COR-L47 (cell line): ENCODE results near the gene ANKS1B.
"Not testable (repeated sequence)": the region's sequence is repeated elsewhere in the genome, so short reads cannot be mapped to it uniquely, and the experiment has no call there.

Experiments used
- DNase-seq: peaks from one replicate; lab custom pipeline; 2025; lab: John Stamatoyannopoulos, UW

ANKS1B gene

DNA sequence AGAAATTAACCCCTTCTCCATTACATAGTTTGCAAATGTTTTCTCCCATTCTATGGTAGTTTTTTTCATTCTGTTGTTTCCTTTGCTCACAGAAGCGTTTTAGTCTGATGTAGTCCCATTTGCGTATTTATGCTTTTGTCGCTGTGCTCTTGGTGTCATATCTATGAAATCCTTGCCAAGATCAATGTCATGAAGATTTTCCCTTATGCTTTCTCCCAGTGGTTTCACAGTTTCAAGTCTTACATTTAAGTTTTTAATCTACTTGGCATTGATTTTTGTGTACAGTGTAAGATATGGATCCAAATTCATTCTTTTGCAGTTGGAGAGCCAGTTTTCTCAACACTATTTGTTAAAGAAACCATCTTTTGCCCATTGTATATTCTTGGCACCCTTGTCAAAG lies 982.0 kb downstream of the ANKS1B start:
- no peak for DNase-seq

DNA sequence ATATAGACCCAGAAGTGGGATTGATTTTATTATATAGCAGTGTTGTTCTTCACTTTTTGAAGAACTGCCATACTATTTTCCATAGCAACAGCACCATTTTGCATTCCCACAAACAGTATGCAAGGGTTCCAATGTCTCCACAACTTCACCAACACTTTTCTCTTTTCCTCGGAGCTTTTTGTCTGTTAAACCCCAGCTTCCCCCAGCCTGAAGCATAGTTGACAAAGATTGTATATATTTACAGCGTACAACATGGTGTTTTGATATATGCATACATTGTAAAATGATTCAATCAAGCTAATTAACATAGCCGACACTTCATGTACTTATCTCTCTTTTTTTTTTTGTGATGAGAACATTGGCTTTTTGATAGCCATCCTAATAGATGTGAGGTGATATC lies 982.6 kb downstream of the ANKS1B start:
- DNase-seq: no peak

GRCh38 chr12:98999559-98999958 lies 985.2 kb downstream of the ANKS1B start:
- DNase-seq: no peak

DNA sequence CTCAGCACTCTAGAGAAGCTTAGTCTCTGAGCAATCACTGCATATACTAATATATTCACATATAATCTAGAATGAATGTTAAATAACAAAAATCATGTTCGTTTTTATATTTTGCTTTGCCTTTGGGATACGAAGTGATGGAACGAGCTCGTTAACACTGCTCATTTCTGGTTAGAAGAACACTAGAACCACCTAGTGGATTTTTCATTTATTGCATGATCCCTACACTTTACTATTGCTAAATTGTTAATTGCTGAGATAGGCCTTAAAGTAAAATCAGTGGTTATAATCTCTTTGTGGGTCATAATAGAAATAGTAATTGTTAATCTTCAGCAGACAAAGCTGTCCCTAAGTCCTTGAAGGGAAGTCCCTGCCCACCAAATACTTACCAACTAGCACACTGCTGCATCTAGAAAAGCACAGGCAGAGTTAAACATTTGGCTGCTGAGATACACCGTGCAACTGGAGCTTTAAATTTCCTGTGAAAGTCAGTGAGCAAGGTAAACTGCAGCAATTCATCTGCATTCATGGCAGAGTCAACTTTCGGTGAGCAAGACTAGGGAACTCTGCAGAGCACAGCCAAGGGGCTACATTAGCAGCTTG lies 985.9 kb downstream of the ANKS1B start:
- DNase-seq: peak; percentile 40

- DNase-seq: no peak
These were observed 986.8 kb downstream of the ANKS1B start for GRCh38 chr12:98997899-98998298.

- DNase-seq: no peak
These were observed 994.1 kb downstream of the ANKS1B start for GRCh38 chr12:98990648-98991047.

DNA sequence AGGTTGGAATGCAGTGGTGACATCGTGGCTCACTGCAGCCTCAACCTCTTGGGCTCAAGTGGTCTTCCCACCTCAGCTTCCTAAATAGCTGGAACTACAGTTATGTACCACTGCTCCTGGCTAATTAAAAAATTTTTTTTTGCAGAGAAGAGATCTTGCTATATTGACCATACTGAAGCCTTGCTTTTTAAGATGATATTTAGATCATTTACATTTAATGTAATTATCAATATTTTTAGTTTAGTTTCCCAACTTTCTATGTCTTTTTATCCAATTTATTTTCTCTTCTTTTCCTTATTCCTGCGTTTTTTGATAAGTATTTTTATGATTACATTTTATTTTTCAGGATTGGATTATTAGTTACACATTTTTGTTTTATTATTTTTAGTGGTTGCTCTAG lies 999.6 kb downstream of the ANKS1B start:
- DNase-seq: no peak

- DNase-seq: no peak
These were observed 1001.1 kb downstream of the ANKS1B start for GRCh38 chr12:98983647-98984046.

DNA sequence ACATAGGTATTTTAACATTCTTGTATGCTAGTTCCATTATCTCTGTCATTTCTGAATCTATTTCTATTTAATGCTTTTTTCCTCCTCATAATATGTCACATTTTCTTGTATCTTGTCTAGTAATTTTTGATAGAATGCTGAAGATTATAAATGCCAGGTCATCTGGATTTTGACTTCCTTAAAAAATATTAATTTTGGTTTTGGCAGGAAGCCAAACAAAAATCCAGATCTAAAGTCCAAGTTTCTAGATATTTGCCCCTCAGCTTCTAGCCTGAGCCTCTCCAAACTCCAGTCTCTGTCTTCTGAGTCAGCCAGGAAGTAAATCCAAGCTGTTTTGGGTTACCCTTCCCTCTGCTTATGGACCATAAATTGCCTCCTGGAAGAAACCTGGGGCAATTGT lies 1004.2 kb downstream of the ANKS1B start:
- no peak for DNase-seq

GRCh38 chr12:98977186-98977585 lies 1007.5 kb downstream of the ANKS1B start:
- DNase-seq: no peak

GRCh38 chr12:98974767-98975381 lies 1009.9 kb downstream of the ANKS1B start:
- no peak for DNase-seq

- no peak for DNase-seq
These were observed 1011.3 kb downstream of the ANKS1B start for GRCh38 chr12:98973395-98973794.

GRCh38 chr12:98970950-98971349 lies 1013.8 kb downstream of the ANKS1B start:
- no peak for DNase-seq

- no peak for DNase-seq
These were observed 1014.5 kb downstream of the ANKS1B start for GRCh38 chr12:98970210-98970609.

DNA sequence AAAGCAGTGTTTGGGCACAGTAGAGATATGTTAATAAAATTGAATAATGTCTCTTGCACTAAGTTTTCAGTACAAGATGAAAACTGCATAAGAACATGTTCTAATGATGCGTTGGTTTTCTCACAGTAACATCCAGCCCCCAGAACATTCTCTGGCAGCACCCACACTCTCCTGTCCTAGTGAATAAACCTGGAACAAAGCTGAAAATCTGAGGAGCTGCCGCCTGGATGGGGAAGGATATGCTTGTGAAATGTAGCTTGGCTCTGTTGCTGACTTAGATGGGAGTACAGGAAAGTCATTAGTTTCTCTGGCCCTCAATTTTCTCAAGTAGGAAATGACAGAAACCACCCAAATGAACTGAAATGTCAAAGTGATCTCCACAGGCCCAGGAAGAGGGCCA lies 1015.8 kb downstream of the ANKS1B start:
- no peak for DNase-seq

- DNase-seq: not testable (repeated sequence)
These were observed 1027.6 kb downstream of the ANKS1B start for GRCh38 chr12:98957135-98957534.

DNA sequence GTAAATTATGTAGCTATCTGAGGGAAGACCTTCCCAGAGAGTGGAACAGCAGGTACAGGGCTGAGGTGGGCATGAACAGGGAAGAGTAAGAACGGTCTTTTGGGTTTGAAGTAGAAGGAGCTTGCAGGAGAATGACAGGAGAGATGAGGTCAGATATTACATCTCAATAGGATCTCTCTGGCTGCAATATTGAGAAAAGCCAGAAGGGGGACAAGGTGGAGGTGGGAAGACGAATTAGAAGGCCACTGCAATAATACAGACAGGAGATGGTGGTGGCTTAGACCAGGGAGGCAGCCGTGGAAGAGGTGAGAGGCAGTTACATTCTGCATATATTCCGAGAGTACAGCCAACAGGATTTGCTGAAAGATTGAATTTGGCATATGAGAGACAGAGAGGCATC lies 1029.5 kb downstream of the ANKS1B start:
- DNase-seq: no peak

- no peak for DNase-seq
These were observed 1030.2 kb downstream of the ANKS1B start for GRCh38 chr12:98954506-98954905.

DNA sequence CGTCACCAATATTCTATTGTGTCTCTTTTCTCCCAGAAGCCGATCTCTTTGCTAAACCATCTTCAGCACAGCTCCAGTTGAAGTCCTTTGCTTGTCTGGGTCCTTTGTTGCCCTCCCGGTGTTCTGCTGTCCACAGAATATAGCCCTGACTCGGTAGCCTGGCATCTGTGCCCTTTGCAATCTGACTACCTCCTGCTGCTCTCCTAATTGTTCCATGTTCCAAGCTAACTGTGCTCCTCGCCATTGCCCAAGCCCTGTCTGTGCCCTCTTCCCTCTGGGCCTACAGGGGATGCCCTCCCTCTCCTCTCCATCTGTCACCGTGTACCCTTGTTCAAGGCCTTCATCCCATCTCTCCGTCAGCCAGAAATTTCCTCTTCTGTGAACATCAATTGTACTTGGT lies 1033.3 kb downstream of the ANKS1B start:
- no peak for DNase-seq

- no peak for DNase-seq
These were observed 1036.3 kb downstream of the ANKS1B start for GRCh38 chr12:98948343-98948949.

- no peak for DNase-seq
These were observed 1038.9 kb downstream of the ANKS1B start for GRCh38 chr12:98945864-98946263.

GRCh38 chr12:98939926-98940325 lies 1044.8 kb downstream of the ANKS1B start:
- no peak for DNase-seq

- DNase-seq: no peak
These were observed 1045.4 kb downstream of the ANKS1B start for GRCh38 chr12:98939350-98939749.

GRCh38 chr12:98935847-98936246 lies 1048.9 kb downstream of the ANKS1B start:
- DNase-seq: no peak
